AG04450 (cell line): ENCODE results near the gene RPAP2. TPM values are rescaled to one million over a fixed set of nuclear protein-coding genes. Genes with fewer than 3 reads are reported as not detected.
"Not testable (repeated sequence)": the region's sequence is repeated elsewhere in the genome, so short reads cannot be mapped to it uniquely, and the experiment has no call there.

Experiments
- CTCF ChIA-PET: fragments of 300-600, 350-600 bp; formaldehyde crosslinking; extraction: SDS; loops from one replicate; lab custom pipeline; 2022; ENCODE audit warnings: antibody characterized with exemption, inconsistent platforms; lab: Charles Lee
- POLR2A ChIA-PET: fragments of 350-600 bp; formaldehyde crosslinking; extraction: SDS; loops from one replicate; lab custom pipeline; 2021; ENCODE audit warnings: antibody characterized with exemption, inconsistent platforms; lab: Yijun Ruan, JAX
- DNase-seq: peaks from one replicate; pipeline ENCODE4 v3.0.0-alpha.2; 2011; ENCODE audit warnings: low read depth, low spot score
- H3K27ac ChIP-seq: one replicate; pipeline ENCODE4 v1.5.1; 2012; ENCODE audit warnings: low read depth, low read length, control low read depth
- H3K27me3 ChIP-seq: one replicate; pipeline ENCODE4 v1.6.0; 2012; ENCODE audit warnings: low read length; ENCODE audit not compliant: control insufficient read depth, insufficient read depth
- H3K4me3 ChIP-seq: 2 replicates; pipeline ENCODE4 v1.5.1; 2011; ENCODE audit warnings: mild to moderate bottlenecking, low read depth, low read length, control low read depth
- H3K9me3 ChIP-seq: 2 replicates; pipeline ENCODE4 v1.5.1; 2012; ENCODE audit warnings: low read length; ENCODE audit not compliant: control insufficient read depth, insufficient read depth
- polyA plus RNA-seq: library from polyadenylated mRNA; depleted of rRNA; stranded (reverse); fragments of >200 nt; gene quantifications from 2 replicates; pipeline ENCODE4 v1.2.3, GENCODE V29; 2011
- TF ChIP-seq, protein P1 (sequence below): IDR thresholded peaks from 2 replicates; pipeline ENCODE4 v1.5.1; 2011; ENCODE audit warnings: low read depth, low read length, control low read depth, inconsistent platforms

RPAP2 gene
- polyA plus RNA-seq, 1 experiment, result 21.5 TPM

DNA sequence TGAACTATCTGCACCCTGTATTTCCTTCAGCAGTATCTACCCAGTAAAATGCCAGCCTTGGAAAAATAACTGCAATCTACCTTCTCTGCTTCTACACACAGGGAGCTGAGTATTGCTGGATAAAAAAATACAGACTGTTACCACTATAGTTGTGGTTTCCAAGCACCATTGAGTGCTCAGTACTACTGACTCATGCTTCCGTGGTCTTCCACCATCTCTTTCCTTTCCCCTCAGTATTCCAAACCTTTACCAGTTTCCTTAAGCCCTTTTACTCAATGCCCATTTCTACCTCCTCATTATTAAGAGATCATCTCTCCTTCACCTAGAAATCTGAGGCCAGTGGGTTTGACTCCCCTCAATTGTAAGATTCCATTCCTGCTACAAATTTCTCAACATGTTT lies 23.9 kb upstream of the RPAP2 start:
- TF ChIP-seq, protein P1, sequence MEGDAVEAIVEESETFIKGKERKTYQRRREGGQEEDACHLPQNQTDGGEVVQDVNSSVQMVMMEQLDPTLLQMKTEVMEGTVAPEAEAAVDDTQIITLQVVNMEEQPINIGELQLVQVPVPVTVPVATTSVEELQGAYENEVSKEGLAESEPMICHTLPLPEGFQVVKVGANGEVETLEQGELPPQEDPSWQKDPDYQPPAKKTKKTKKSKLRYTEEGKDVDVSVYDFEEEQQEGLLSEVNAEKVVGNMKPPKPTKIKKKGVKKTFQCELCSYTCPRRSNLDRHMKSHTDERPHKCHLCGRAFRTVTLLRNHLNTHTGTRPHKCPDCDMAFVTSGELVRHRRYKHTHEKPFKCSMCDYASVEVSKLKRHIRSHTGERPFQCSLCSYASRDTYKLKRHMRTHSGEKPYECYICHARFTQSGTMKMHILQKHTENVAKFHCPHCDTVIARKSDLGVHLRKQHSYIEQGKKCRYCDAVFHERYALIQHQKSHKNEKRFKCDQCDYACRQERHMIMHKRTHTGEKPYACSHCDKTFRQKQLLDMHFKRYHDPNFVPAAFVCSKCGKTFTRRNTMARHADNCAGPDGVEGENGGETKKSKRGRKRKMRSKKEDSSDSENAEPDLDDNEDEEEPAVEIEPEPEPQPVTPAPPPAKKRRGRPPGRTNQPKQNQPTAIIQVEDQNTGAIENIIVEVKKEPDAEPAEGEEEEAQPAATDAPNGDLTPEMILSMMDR, result no peak
- Histone ChIP-seq H3K27me3 (no peaks in the 10 kb centered on the region), H3K27ac (no peak overlapping the region), H3K9me3 (no peaks in the 10 kb centered on the region), H3K4me3 (no peak overlapping the region)
- no peak for DNase-seq
- ChIA-PET CTCF (interaction anchor here (0.7 to 1.6 kb wide), 2 partner anchors 12 to 16 kb away, joined by 3 read pairs; no protein-coding TSS in a partner anchor), POLR2A (no interaction called here)

GRCh38 chr1:92276082-92276481 lies 22.8 kb upstream of the RPAP2 start:
- Histone ChIP-seq H3K9me3 (no peaks in the 10 kb centered on the region), H3K27me3 (no peaks in the 10 kb centered on the region), H3K4me3 (no peak overlapping the region), H3K27ac (no peak overlapping the region)
- DNase-seq, result no peak
- POLR2A ChIA-PET, result no interaction called here
- CTCF ChIA-PET, result interaction anchor here (1.6 kb wide), 1 partner anchor 15 kb away, joined by 3 read pairs; no protein-coding TSS in a partner anchor
- TF ChIP-seq, protein P1, result no peak

DNA sequence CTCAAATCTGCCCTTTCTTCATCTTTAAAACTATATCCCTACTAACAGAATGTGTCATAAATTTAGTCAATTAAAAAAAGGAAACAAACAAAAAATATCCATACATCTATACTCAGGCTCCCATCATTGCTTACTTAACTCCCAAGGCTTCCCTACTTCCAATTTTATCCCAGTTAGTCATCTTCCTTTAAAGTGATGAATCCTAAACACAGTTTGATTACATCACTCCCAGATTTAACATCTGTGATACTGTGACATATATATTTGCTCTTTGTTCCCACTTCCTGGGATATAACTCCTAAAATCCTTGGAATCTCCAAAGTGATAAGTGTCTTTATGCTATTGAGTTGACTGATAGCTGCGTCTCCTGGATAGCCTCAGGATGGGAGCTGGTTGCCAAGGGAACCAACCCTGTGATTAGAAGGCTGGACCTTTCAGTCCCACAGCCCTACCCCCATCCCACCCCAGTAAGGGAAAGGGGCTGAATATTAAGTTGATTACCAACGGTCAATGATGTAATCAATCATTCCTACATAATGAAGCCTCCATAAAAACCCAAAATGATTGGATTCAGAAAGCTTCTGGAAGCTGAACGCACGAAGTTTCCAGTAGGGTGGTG lies 21.6 kb upstream of the RPAP2 start:
- CTCF ChIA-PET, result no interaction called here
- TF ChIP-seq, protein P1, result no peak
- POLR2A ChIA-PET, result no interaction called here
- DNase-seq, result peak; percentile 45
- Histone ChIP-seq H3K4me3 (no peak overlapping the region), H3K9me3 (no peaks in the 10 kb centered on the region), H3K27me3 (no peaks in the 10 kb centered on the region), H3K27ac (peak overlapping the region; percentile 80)

GRCh38 chr1:92279781-92280180 lies 19.1 kb upstream of the RPAP2 start:
- H3K9me3 ChIP-seq, POLR2A ChIA-PET, H3K27ac ChIP-seq, DNase-seq, H3K4me3 ChIP-seq, H3K27me3 ChIP-seq: not testable (repeated sequence)
- CTCF ChIA-PET, result interaction anchor here (3.7 kb wide), 1 partner anchor 11 kb away, joined by 17 read pairs; no protein-coding TSS in a partner anchor

DNA sequence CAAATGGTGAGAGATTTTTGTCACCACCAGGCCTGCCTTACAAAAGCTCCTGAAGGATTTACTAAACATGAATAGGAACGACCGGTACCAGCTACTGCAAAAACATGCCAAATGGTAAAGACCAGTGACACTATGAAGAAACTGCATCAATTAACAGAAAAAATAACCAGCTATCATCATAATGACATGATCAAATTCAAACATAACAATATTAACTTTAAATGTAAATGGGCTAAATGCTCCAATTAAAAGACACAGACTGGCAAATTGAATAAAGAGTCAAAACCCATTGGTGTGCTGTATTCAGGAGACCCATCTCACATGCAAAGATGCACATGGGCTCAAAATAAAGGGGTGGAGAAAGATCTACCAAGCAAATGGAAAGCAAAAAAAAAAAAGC lies 17.4 kb upstream of the RPAP2 start:
- H3K27me3 ChIP-seq, H3K4me3 ChIP-seq, POLR2A ChIA-PET, DNase-seq, H3K9me3 ChIP-seq, H3K27ac ChIP-seq: not testable (repeated sequence)
- CTCF ChIA-PET, result interaction anchor here (0.6 to 3.7 kb wide), 4 partner anchors 10 to 290 kb away, joined by 3 to 17 read pairs (median 4); no protein-coding TSS in a partner anchor

DNA sequence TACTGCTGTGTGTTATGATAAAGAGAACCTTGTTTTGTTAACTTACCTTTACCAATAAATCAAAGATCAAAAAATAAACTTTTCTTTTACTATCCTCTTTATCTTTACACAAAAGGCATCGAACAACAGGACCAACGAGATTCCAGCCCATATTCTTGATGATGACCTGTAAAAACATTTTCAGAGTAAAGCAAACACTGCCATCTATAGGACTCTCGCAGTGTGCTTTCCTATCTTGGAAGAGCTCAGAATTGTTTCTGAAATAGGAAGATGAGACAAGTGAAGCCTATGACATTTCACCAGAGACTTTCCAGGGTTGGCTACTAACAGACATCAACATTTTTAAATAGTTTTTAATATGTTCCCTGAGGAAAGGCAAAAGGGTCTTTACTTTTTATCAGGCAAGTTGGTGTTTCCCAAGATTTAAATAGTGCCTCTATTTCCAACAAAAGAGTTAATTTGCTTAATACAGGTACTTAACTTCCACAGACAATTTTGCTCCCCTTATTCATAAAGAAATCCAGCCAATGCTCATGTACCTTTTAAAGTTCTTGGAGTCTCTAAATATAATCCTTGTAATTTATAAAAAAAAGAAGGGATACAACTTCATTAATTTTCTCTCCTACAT lies 7.4 kb upstream of the RPAP2 start:
- TF ChIP-seq, protein P1, result peak; percentile 84
- ChIA-PET CTCF (interaction anchor here (0.5 to 8.7 kb wide), 53 partner anchors 10 to 1009 kb away, joined by 3 to 236 read pairs (median 4); partner anchors contain the start of gene BTBD8), POLR2A (no interaction called here)
- no peak overlapping the region for H3K4me3 ChIP-seq
- no peaks in the 10 kb centered on the region for H3K27me3 ChIP-seq
- peak; percentile 44 for DNase-seq
- H3K9me3 ChIP-seq, result no peaks in the 10 kb centered on the region
- H3K27ac ChIP-seq, result no peak overlapping the region
